Caco-2 (cell line): Measurements from ENCODE around the gene CROCC2. TPM values are rescaled to one million over a fixed set of nuclear protein-coding genes. Genes with fewer than 3 reads are reported as not detected.

Experiments
- BruUV-seq: library from RNA; stranded (reverse); fragments of 400-500 nt; replicated peaks from 2 replicates; lab custom pipeline; 2021; lab: Mats Ljungman, UMichigan
- CTCF ChIA-PET: fragments of 300-600 bp; sonication (Branson Sonifier 250); formaldehyde crosslinking; loops from one replicate; lab custom pipeline; 2022; ENCODE audit warnings: antibody characterized with exemption; lab: Charles Lee
- POLR2A ChIA-PET: fragments of 300-600 bp; sonication (Branson Sonifier 250); formaldehyde crosslinking; loops from one replicate; lab custom pipeline; 2022; ENCODE audit warnings: antibody characterized with exemption; lab: Charles Lee
- DNase-seq, 2 experiments: peaks; one replicate each; pipeline versions ENCODE4 v3.0.0 to v3.0.0-alpha.2; 2020 to 2022
- H3K27me3 ChIP-seq: replicated peaks from 2 replicates; pipeline ENCODE4 v1.6.0; 2011; ENCODE audit warnings: low read length; ENCODE audit not compliant: control insufficient read depth, insufficient read depth
- H3K36me3 ChIP-seq: 2 replicates; pipeline ENCODE4 v1.5.1; 2011; ENCODE audit warnings: low read length; ENCODE audit not compliant: control insufficient read depth, insufficient read depth
- H3K4me1 ChIP-seq: fragments of 250-450 bp; sonication (Bioruptor Pico); 2 replicates; pipeline ENCODE4 v1.5.1; 2020; ENCODE audit warnings: mild to moderate bottlenecking
- H3K4me3 ChIP-seq: 2 replicates; pipeline ENCODE4 v1.5.1; 2011; ENCODE audit warnings: low read depth, mild to moderate bottlenecking, control low read depth, low read length
- H3K9me3 ChIP-seq: fragments of 250-450 bp; sonication (Bioruptor Pico); 2 replicates; pipeline ENCODE4 v1.5.1; 2020; ENCODE audit warnings: mild to moderate bottlenecking, moderate library complexity
- H3K27ac Mint-ChIP-seq: one replicate; pipeline ENCODE4 v1.8.0; 2022; ENCODE audit warnings: mixed read lengths; ENCODE audit not compliant: unreplicated experiment
- H3K27me3 Mint-ChIP-seq: one replicate; pipeline ENCODE4 v1.8.0; 2022; ENCODE audit warnings: mixed read lengths; ENCODE audit not compliant: insufficient read depth, unreplicated experiment
- H3K36me3 Mint-ChIP-seq: one replicate; pipeline ENCODE4 v1.8.0; 2022; ENCODE audit warnings: mild to moderate bottlenecking, mixed read lengths; ENCODE audit not compliant: insufficient read depth, unreplicated experiment
- H3K4me1 Mint-ChIP-seq: one replicate; pipeline ENCODE4 v1.8.0; 2022; ENCODE audit warnings: low read depth, mixed read lengths; ENCODE audit not compliant: unreplicated experiment
- H3K4me3 Mint-ChIP-seq: one replicate; pipeline ENCODE4 v1.8.0; 2022; ENCODE audit warnings: mild to moderate bottlenecking, moderate library complexity, mixed read lengths; ENCODE audit not compliant: unreplicated experiment
- H3K9me3 Mint-ChIP-seq: one replicate; pipeline ENCODE4 v1.8.0; 2022; ENCODE audit warnings: mixed read lengths; ENCODE audit not compliant: unreplicated experiment
- intact Hi-C: fragments of 100-400 bp; cut with micrococcal nuclease; formaldehyde crosslinking; loops from one replicate; pipeline ENCODE4 v1.10.0; 2022; ENCODE audit not compliant: unreplicated experiment
- total RNA-seq: library from RNA; stranded (reverse); gene quantifications from 2 replicates; pipeline ENCODE4 v1.2.3, GENCODE V29; 2022
- TF ChIP-seq, protein P1 (sequence below), 2 experiments: fragments of 200-600 bp in 1 of 2; IDR thresholded peaks; 1 replicate in 1 of 2; 2 replicates in 1 of 2; pipeline versions ENCODE4 v1.5.1 to v1.8.0; 2011 to 2022; ENCODE audit warnings: antibody characterized with exemption in 1 of 2, control low read depth in 1 of 2, inconsistent platforms in 1 of 2, low read depth in 1 of 2, low read length in 1 of 2, mild to moderate bottlenecking in 1 of 2, moderate library complexity in 1 of 2; ENCODE audit not compliant: insufficient read depth in 1 of 2, severe bottlenecking in 1 of 2, unreplicated experiment in 1 of 2

The CROCC2 gene
- total RNA-seq, 1 experiment from 2014 or later: not detected

DNA sequence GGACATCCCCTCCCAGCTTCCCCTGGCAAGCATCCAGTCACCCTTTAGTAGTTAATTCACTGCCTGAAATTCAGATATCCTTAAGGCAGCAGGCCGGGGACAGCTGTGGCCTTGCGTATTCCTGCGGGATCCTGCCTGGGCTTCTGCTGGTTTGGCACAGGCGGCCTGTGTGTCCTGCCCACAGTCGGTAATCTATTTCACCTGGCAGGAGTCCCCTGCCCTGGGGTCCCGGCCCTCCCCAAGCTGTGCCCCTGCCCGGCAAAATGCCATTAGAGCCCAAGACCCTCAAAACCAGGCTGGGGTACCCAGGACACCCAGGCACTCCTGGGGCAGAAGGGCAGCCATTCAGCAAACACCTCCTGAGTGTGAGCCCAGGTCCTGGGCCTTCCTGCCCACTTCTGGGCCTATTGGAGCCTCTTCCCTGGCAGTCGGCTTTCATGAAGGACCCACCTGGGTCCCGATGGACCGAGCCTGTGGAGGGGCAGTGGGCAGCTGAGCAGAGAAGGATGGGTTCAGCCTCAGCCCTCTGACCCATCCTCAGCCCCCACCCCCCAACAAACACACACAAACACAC is 11.6 kb downstream of the CROCC2 start:
- intact Hi-C loops: no loop called here
- Histone ChIP-seq H3K27me3 (no peaks in the 10 kb centered on the region), H3K4me1 (no peaks in the 10 kb centered on the region), H3K4me3 (no peak overlapping the region), H3K9me3 (no peaks in the 10 kb centered on the region), H3K36me3 (no peaks in the 10 kb centered on the region)
- TF ChIP-seq, protein P1, sequence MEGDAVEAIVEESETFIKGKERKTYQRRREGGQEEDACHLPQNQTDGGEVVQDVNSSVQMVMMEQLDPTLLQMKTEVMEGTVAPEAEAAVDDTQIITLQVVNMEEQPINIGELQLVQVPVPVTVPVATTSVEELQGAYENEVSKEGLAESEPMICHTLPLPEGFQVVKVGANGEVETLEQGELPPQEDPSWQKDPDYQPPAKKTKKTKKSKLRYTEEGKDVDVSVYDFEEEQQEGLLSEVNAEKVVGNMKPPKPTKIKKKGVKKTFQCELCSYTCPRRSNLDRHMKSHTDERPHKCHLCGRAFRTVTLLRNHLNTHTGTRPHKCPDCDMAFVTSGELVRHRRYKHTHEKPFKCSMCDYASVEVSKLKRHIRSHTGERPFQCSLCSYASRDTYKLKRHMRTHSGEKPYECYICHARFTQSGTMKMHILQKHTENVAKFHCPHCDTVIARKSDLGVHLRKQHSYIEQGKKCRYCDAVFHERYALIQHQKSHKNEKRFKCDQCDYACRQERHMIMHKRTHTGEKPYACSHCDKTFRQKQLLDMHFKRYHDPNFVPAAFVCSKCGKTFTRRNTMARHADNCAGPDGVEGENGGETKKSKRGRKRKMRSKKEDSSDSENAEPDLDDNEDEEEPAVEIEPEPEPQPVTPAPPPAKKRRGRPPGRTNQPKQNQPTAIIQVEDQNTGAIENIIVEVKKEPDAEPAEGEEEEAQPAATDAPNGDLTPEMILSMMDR (IDR thresholded peaks at IDR 0.05; ENCODE audit: insufficient read depth in 1 of 2, low read depth in 1 of 2, low read length in 1 of 2, severe bottlenecking in 1 of 2, unreplicated experiment in 1 of 2): no peak
- CTCF ChIA-PET: no interaction called here
- no peaks in the 10 kb centered on the region for H3K4me1 Mint-ChIP-seq
- H3K27ac Mint-ChIP-seq: no peak overlapping the region
- DNase-seq: peak in 1 of 2 experiments; percentile 19
- no peaks in the 10 kb centered on the region for H3K9me3 Mint-ChIP-seq
- POLR2A ChIA-PET: no interaction called here
- H3K4me3 Mint-ChIP-seq: no peak overlapping the region
- H3K27me3 Mint-ChIP-seq: no peaks in the 10 kb centered on the region
- no peaks in the 10 kb centered on the region for H3K36me3 Mint-ChIP-seq
- no TSS peak for BruUV-seq

DNA sequence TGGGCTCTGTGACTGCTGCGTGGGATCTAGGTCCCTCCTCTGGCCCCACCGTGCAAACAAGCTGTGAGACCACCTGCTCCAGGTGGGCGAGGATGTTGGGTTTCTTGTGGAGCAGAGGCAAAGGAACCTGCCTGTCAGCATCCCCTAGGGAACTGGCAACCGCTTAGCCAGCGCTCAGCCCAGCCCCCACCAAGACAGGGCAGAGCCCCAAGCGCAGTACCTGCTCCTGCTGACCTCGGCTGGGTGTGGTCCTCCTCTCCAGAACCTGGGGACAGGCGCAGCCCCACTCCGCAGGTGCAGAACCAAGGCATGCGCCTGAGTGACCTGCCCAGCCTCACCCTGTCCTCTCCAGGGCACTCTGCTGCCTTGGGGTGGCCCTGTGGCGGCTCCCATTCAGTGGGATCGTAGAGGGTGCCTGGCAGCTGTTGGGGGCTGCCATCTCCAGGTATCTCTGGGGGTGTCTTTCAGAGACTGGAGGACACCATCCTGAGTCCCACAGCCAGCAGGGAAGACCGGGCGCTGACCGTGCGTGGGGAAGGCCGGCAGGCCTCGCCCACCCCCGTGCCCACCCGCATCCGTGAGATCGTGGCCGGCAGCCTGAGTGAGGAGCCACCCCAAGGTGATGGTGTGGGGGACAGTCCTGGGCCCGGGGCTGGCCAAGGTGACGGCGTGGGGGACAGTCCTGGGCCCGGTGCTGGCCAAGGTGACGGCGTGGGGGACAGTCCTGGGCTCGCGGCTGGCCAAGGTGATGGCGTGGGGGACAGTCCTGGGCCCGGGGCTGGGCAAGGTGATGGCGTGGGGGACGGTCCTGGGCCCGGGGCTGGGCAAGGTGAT is 12.3 kb downstream of the CROCC2 start:
- H3K27me3 Mint-ChIP-seq: no peaks in the 10 kb centered on the region
- Histone ChIP-seq H3K36me3 (no peaks in the 10 kb centered on the region), H3K27me3 (no peaks in the 10 kb centered on the region), H3K9me3 (no peaks in the 10 kb centered on the region), H3K4me3 (no peak overlapping the region), H3K4me1 (no peaks in the 10 kb centered on the region)
- no peaks in the 10 kb centered on the region for H3K36me3 Mint-ChIP-seq
- H3K4me1 Mint-ChIP-seq: no peaks in the 10 kb centered on the region
- H3K9me3 Mint-ChIP-seq: no peaks in the 10 kb centered on the region
- CTCF ChIA-PET: no interaction called here
- intact Hi-C loops: no loop called here
- no TSS peak for BruUV-seq
- H3K27ac Mint-ChIP-seq: no peak overlapping the region
- TF ChIP-seq, protein P1 (IDR thresholded peaks at IDR 0.05; ENCODE audit: insufficient read depth in 1 of 2, low read depth in 1 of 2, low read length in 1 of 2, severe bottlenecking in 1 of 2, unreplicated experiment in 1 of 2): no peak
- POLR2A ChIA-PET: no interaction called here
- peak in 1 of 2 experiments; percentile 17 for DNase-seq
- no peak overlapping the region for H3K4me3 Mint-ChIP-seq

DNA sequence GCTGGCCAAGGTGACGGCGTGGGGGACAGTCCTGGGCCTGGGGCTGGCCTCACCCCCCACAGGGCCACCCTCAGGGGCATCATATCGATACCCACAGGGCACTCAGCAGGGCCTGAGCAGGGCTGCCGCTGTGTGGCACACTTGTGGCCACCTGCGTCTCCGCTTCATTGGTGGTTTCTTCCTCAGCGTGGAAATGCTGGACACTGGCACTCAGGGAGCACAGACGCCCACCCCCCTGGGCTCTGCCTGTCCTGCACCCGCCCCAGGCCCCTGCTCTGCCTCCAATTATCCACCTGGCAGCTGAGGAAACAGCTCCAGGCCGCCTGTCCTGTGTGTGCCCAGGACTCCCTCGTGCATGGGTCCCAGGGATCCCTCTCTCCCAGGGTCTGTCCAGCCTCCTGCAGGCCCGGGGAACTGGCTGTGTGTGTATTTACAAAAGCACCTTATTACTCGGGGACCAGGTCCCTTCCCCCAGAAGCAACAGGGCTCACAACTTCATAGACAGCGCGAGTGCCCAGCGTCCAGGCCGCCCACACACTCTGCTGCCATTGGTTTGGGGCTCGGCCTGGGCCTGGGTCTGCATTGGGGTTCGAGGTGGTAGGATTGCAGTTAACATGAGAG is 13.1 kb downstream of the CROCC2 start:
- no peaks in the 10 kb centered on the region for H3K27me3 Mint-ChIP-seq
- no peaks in the 10 kb centered on the region for H3K4me1 Mint-ChIP-seq
- intact Hi-C loops: no loop called here
- H3K36me3 ChIP-seq: no peaks in the 10 kb centered on the region
- no peaks in the 10 kb centered on the region for H3K9me3 ChIP-seq
- no peak overlapping the region for H3K4me3 ChIP-seq
- H3K36me3 Mint-ChIP-seq: no peaks in the 10 kb centered on the region
- H3K9me3 Mint-ChIP-seq: no peaks in the 10 kb centered on the region
- DNase-seq: no peak
- H3K4me3 Mint-ChIP-seq: no peak overlapping the region
- no peaks in the 10 kb centered on the region for H3K27me3 ChIP-seq
- no peaks in the 10 kb centered on the region for H3K4me1 ChIP-seq
- TF ChIP-seq, protein P1 (IDR thresholded peaks at IDR 0.05; ENCODE audit: insufficient read depth in 1 of 2, low read depth in 1 of 2, low read length in 1 of 2, severe bottlenecking in 1 of 2, unreplicated experiment in 1 of 2): no peak
- ChIA-PET CTCF (no interaction called here), POLR2A (no interaction called here)
- no TSS peak for BruUV-seq
- no peak overlapping the region for H3K27ac Mint-ChIP-seq
